Measurements from ENCODE around the gene ENPP1. TPM values are rescaled to one million over a fixed set of nuclear protein-coding genes. Genes with fewer than 3 reads are reported as not detected.

Gene ENPP1
- total RNA-seq, 2 experiments from 2014 or later: 0.08 TPM

- Histone ChIP-seq H3K27me3 (ENCODE audit: control insufficient read depth in 1 of 2, insufficient read depth in 2 of 2, low read length in 2 of 2) (no peaks in the 10 kb centered on the region), H3K4me3 (ENCODE audit: low read length) (no peak overlapping the region), H3K9me3 (ENCODE audit: control insufficient read depth in 1 of 2, insufficient read depth in 1 of 2, low read length in 2 of 2) (no peaks in the 10 kb centered on the region), H3K27ac (ENCODE audit: low read depth in 1 of 2, low read length in 2 of 2) (no peak overlapping the region), H3K36me3 (ENCODE audit: insufficient read depth, low read length) (no peaks in the 10 kb centered on the region), H3K4me1 (ENCODE audit: insufficient read depth, low read length) (no peaks in the 10 kb centered on the region)
- Mint-ChIP-seq H3K36me3 (ENCODE audit: low read depth) (no peaks in the 10 kb centered on the region), H3K27ac (no peak overlapping the region), H3K9me3 (no peaks in the 10 kb centered on the region), H3K4me3 (no peak overlapping the region), H3K27me3 (peaks cover 17% of the 10 kb centered on the region), H3K4me1 (ENCODE audit: low read depth) (no peaks in the 10 kb centered on the region)
- TF ChIP-seq CTCF (IDR thresholded peaks at IDR 0.05): no peak
- ATAC-seq (ENCODE audit: poor library complexity) (no peak), DNase-seq (no peak)
- intact Hi-C loops (cut with DNase I, micrococcal nuclease): no loop called here
- ChIA-PET POLR2A (no interaction called here), CTCF (no interaction called here)
These were observed 37.0 kb upstream of the ENPP1 start for GRCh38 chr6:131770776-131771175.

GRCh38 chr6:131773284-131773950 is 34.4 kb upstream of the ENPP1 start:
- Mint-ChIP-seq H3K27ac (no peak overlapping the region), H3K4me3 (no peak overlapping the region), H3K9me3 (no peaks in the 10 kb centered on the region), H3K36me3 (ENCODE audit: low read depth) (no peaks in the 10 kb centered on the region), H3K4me1 (ENCODE audit: low read depth) (no peaks in the 10 kb centered on the region), H3K27me3 (peaks cover 12% of the 10 kb centered on the region)
- H3K4me1 ChIP-seq (ENCODE audit: insufficient read depth, low read length): no peaks in the 10 kb centered on the region
- no peak for TF ChIP-seq CTCF (IDR thresholded peaks at IDR 0.05)
- ChIA-PET POLR2A (no interaction called here), CTCF (no interaction called here)
- no peaks in the 10 kb centered on the region for H3K36me3 ChIP-seq (ENCODE audit: insufficient read depth, low read length)
- ATAC-seq (ENCODE audit: poor library complexity) (no peak), DNase-seq (no peak)
- intact Hi-C loops (cut with DNase I, micrococcal nuclease): no loop called here
- peaks cover 0 to 5% of the 10 kb centered on the region in 2 experiments for H3K27me3 ChIP-seq (ENCODE audit: control insufficient read depth in 1 of 2, insufficient read depth in 2 of 2, low read length in 2 of 2)
- no peak overlapping the region for H3K4me3 ChIP-seq (ENCODE audit: low read length)
- H3K27ac ChIP-seq (ENCODE audit: low read depth in 1 of 2, low read length in 2 of 2): no peak overlapping the region
- no peaks in the 10 kb centered on the region for H3K9me3 ChIP-seq (ENCODE audit: control insufficient read depth in 1 of 2, insufficient read depth in 1 of 2, low read length in 2 of 2)

- Mint-ChIP-seq H3K4me1 (ENCODE audit: low read depth) (no peaks in the 10 kb centered on the region), H3K27ac (no peak overlapping the region), H3K27me3 (peaks cover 13% of the 10 kb centered on the region), H3K36me3 (ENCODE audit: low read depth) (no peaks in the 10 kb centered on the region), H3K4me3 (no peak overlapping the region), H3K9me3 (no peaks in the 10 kb centered on the region)
- H3K4me3 ChIP-seq (ENCODE audit: low read length): no peak overlapping the region
- ChIA-PET POLR2A (no interaction called here), CTCF (no interaction called here)
- H3K9me3 ChIP-seq (ENCODE audit: control insufficient read depth in 1 of 2, insufficient read depth in 1 of 2, low read length in 2 of 2): no peaks in the 10 kb centered on the region
- ATAC-seq (ENCODE audit: poor library complexity): no peak
- no peaks in the 10 kb centered on the region for H3K4me1 ChIP-seq (ENCODE audit: insufficient read depth, low read length)
- H3K36me3 ChIP-seq (ENCODE audit: insufficient read depth, low read length): no peaks in the 10 kb centered on the region
- intact Hi-C loops (cut with DNase I, micrococcal nuclease): no loop called here
- no peak for TF ChIP-seq CTCF (IDR thresholded peaks at IDR 0.05)
- peaks cover 0 to 5% of the 10 kb centered on the region in 2 experiments for H3K27me3 ChIP-seq (ENCODE audit: control insufficient read depth in 1 of 2, insufficient read depth in 2 of 2, low read length in 2 of 2)
- H3K27ac ChIP-seq (ENCODE audit: low read depth in 1 of 2, low read length in 2 of 2): no peak overlapping the region
- DNase-seq: no peak
These were observed 31.9 kb upstream of the ENPP1 start for GRCh38 chr6:131775886-131776285.

Measured in CD4-positive, alpha-beta T cell (primary cell).